GF-D8 (cell line): ENCODE measurements around the gene FUZ.

Experiments used
- DNase-seq: peaks from one replicate; lab custom pipeline; 2025; lab: John Stamatoyannopoulos, UW

The FUZ gene

GRCh38 chr19:49850487-49851342 lies 37.6 kb upstream of the FUZ start, which contains the start of gene PTOV1:
Gene PTOV1, plus strand, starts transcription at chr19:49851159.
- peak; percentile 74 for DNase-seq

GRCh38 chr19:49850221-49850486 lies 37.1 kb upstream of the FUZ start:
- no peak for DNase-seq

GRCh38 chr19:49849433-49850220 lies 36.5 kb upstream of the FUZ start:
- DNase-seq, result no peak

GRCh38 chr19:49848938-49849337 lies 35.8 kb upstream of the FUZ start:
- no peak for DNase-seq

- DNase-seq, result peak; percentile 21
These were observed 34.9 kb upstream of the FUZ start for GRCh38 chr19:49847731-49848696.

GRCh38 chr19:49846408-49846807 lies 33.3 kb upstream of the FUZ start:
- DNase-seq, result no peak

GRCh38 chr19:49845414-49845813 lies 32.3 kb upstream of the FUZ start:
- DNase-seq, result no peak

GRCh38 chr19:49844138-49845095 lies 31.3 kb upstream of the FUZ start:
- no peak for DNase-seq

- no peak for DNase-seq
These were observed 30.2 kb upstream of the FUZ start for GRCh38 chr19:49843265-49843664.

- no peak for DNase-seq
These were observed 27.7 kb upstream of the FUZ start for GRCh38 chr19:49840736-49841249.

- no peak for DNase-seq
These were observed 27.2 kb upstream of the FUZ start for GRCh38 chr19:49840321-49840720.

GRCh38 chr19:49839713-49840112 lies 26.6 kb upstream of the FUZ start:
- no peak for DNase-seq

- no peak for DNase-seq
These were observed 25.9 kb upstream of the FUZ start for GRCh38 chr19:49838885-49839588.

GRCh38 chr19:49837425-49837824 lies 24.3 kb upstream of the FUZ start:
- DNase-seq, result no peak

GRCh38 chr19:49837009-49837310 lies 23.9 kb upstream of the FUZ start:
- no peak for DNase-seq

GRCh38 chr19:49836176-49837008 lies 23.3 kb upstream of the FUZ start:
- no peak for DNase-seq

GRCh38 chr19:49835562-49835961 lies 22.5 kb upstream of the FUZ start:
- no peak for DNase-seq

- no peak for DNase-seq
These were observed 20.5 kb upstream of the FUZ start for GRCh38 chr19:49833599-49833998.

- peak; percentile 81 for DNase-seq
These were observed 19.5 kb upstream of the FUZ start for GRCh38 chr19:49832556-49832955.

- DNase-seq, result no peak
These were observed 18.5 kb upstream of the FUZ start for GRCh38 chr19:49831592-49831991.
